KMS-11 (cell line): ENCODE data around the gene PAH.

Source experiments
- H2AFZ ChIP-seq: fragments of 200-600 bp; sonication (generic); 2 replicates; pipeline ENCODE4 v1.6.1; 2016; ENCODE audit warnings: antibody characterized with exemption, mixed run types, low read depth
- H3K27ac ChIP-seq: fragments of 200-600 bp; sonication (generic); 2 replicates; pipeline ENCODE4 v1.6.1; 2016; ENCODE audit warnings: mild to moderate bottlenecking, mixed run types
- H3K27me3 ChIP-seq: fragments of 200-600 bp; sonication (generic); 2 replicates; pipeline ENCODE4 v1.6.1; 2017; ENCODE audit warnings: mild to moderate bottlenecking, low read depth, mixed run types, moderate library complexity; ENCODE audit not compliant: insufficient read depth
- H3K36me3 ChIP-seq: fragments of 200-600 bp; sonication (generic); 2 replicates; pipeline ENCODE4 v1.6.1; 2017; ENCODE audit warnings: mild to moderate bottlenecking, mixed run types; ENCODE audit not compliant: insufficient read depth
- H3K4me1 ChIP-seq: fragments of 200-600 bp; sonication (generic); 2 replicates; pipeline ENCODE4 v1.6.1; 2016; ENCODE audit warnings: mild to moderate bottlenecking, low read depth, mixed run types; ENCODE audit not compliant: poor library complexity, severe bottlenecking
- H3K4me2 ChIP-seq: fragments of 200-600 bp; sonication (generic); 2 replicates; pipeline ENCODE4 v1.7.0; 2016; ENCODE audit warnings: mild to moderate bottlenecking, mixed run types
- H3K4me3 ChIP-seq: fragments of 200-600 bp; sonication (generic); IDR thresholded peaks from 2 replicates; pipeline ENCODE4 v1.6.1; 2017; ENCODE audit warnings: low read depth, low read length, mixed read lengths; ENCODE audit not compliant: insufficient read depth
- H3K79me2 ChIP-seq: fragments of 200-600 bp; sonication (generic); 2 replicates; pipeline ENCODE4 v1.6.1; 2016; ENCODE audit warnings: low read depth, mixed run types; ENCODE audit not compliant: insufficient read depth
- H3K9ac ChIP-seq: fragments of 200-600 bp; sonication (generic); 2 replicates; pipeline ENCODE4 v1.6.1; 2016; ENCODE audit warnings: mild to moderate bottlenecking, mixed run types
- H4K20me1 ChIP-seq: fragments of 200-600 bp; sonication (generic); 2 replicates; pipeline ENCODE4 v1.6.1; 2016; ENCODE audit warnings: mild to moderate bottlenecking, mixed run types; ENCODE audit not compliant: insufficient read depth
- CTCF ChIP-seq: fragments of 200-600 bp; sonication (generic); conservative IDR thresholded peaks from 2 replicates; pipeline ENCODE4 v1.6.1; 2017; ENCODE audit warnings: low read depth, mild to moderate bottlenecking, antibody characterized with exemption, low read length, moderate library complexity, mixed read lengths

PAH gene

GRCh38 chr12:102950107-102950949 is 33.3 kb upstream of the PAH start:
- Histone ChIP-seq H3K9ac (no peak overlapping the region), H3K4me3 (no peak overlapping the region), H3K79me2 (no peaks in the 10 kb centered on the region), H3K4me2 (no peak overlapping the region), H3K4me1 (no peaks in the 10 kb centered on the region), H2AFZ (no peak overlapping the region), H3K36me3 (no peaks in the 10 kb centered on the region), H3K27ac (no peak overlapping the region), H4K20me1 (no peaks in the 10 kb centered on the region), H3K27me3 (no peaks in the 10 kb centered on the region)
- no peak for TF ChIP-seq CTCF

GRCh38 chr12:102948941-102949352 is 31.9 kb upstream of the PAH start:
- Histone ChIP-seq H3K4me2 (no peak overlapping the region), H3K36me3 (no peaks in the 10 kb centered on the region), H3K4me1 (no peaks in the 10 kb centered on the region), H3K79me2 (no peaks in the 10 kb centered on the region), H3K9ac (no peak overlapping the region), H3K27me3 (no peaks in the 10 kb centered on the region), H3K4me3 (no peak overlapping the region), H3K27ac (no peak overlapping the region), H4K20me1 (no peaks in the 10 kb centered on the region), H2AFZ (no peak overlapping the region)
- peak; percentile 96 for TF ChIP-seq CTCF

GRCh38 chr12:102946042-102946441 is 29.0 kb upstream of the PAH start:
- Histone ChIP-seq H3K27ac (no peak overlapping the region), H4K20me1 (no peaks in the 10 kb centered on the region), H3K4me3 (no peak overlapping the region), H3K79me2 (no peaks in the 10 kb centered on the region), H3K36me3 (no peaks in the 10 kb centered on the region), H3K9ac (no peak overlapping the region), H3K4me1 (no peaks in the 10 kb centered on the region), H3K4me2 (no peak overlapping the region), H3K27me3 (no peaks in the 10 kb centered on the region), H2AFZ (no peak overlapping the region)
- no peak for TF ChIP-seq CTCF

- no peak for TF ChIP-seq CTCF
- no peaks in the 10 kb centered on the region for H3K79me2 ChIP-seq
- H3K4me1 ChIP-seq, result no peaks in the 10 kb centered on the region
- no peak overlapping the region for H2AFZ ChIP-seq
- H3K36me3 ChIP-seq, result no peaks in the 10 kb centered on the region
- H3K27ac ChIP-seq, result no peak overlapping the region
- no peak overlapping the region for H3K4me2 ChIP-seq
- no peak overlapping the region for H3K9ac ChIP-seq
- H3K27me3 ChIP-seq, result no peaks in the 10 kb centered on the region
- H4K20me1 ChIP-seq, result no peaks in the 10 kb centered on the region
- H3K4me3 ChIP-seq, result no peak overlapping the region
Observed at GRCh38 chr12:102939670-102940222, 22.7 kb upstream of the PAH start.
